Stimulated activated CD8-positive, alpha-beta memory T cell treated with anti-CD3 and anti-CD28 coated beads, Interleukin-15, amount 100 ng/mL, for 24 hours (primary cell): ENCODE results near the gene POLR3H.
"Not testable (repeated sequence)": the region's sequence is repeated elsewhere in the genome, so short reads cannot be mapped to it uniquely, and the experiment has no call there.

ENCODE experiments used
- DNase-seq: peaks from one replicate; pipeline ENCODE4 v3.0.0-alpha.2; 2020; ENCODE audit warnings: low read depth

The POLR3H gene, protein sequence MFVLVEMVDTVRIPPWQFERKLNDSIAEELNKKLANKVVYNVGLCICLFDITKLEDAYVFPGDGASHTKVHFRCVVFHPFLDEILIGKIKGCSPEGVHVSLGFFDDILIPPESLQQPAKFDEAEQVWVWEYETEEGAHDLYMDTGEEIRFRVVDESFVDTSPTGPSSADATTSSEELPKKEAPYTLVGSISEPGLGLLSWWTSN

DNA sequence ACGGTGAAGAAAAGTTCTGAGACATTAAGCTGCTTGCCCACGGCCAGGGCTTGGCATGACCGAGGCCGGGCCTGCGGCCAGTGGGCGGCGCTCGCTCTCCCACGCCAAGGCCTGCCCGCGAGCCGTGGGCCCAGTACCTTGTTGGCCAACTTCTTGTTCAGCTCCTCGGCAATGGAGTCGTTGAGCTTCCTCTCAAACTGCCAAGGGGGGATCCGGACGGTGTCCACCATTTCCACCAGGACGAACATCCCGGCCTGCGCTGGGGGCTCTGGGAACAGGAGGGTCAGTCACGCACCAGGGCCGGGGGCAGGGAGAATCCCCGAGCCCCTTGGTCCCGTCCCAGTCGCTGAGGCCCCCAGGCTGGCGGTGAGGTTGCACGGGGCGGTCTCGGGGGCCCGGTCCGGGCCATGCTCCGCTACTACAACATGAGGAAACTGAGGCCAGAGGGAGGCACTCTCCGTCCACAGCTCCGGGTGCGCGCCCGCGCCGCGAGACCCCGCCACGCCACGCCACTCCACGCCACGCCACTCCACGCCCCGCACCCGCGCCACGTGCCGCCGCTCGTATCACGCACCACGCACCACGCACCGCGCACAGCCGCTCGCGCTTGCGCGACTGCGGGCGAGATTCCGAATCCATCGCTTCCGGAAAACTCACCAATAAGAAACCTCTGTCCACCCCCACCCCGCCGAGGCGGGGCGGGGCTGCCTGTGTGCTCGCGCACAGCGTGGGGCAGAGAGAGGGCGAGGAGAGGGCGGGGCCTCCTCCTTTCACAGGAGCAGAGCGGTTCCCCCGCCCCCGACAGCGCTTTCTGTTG, at the start of gene POLR3H:
Gene POLR3H, minus strand, starts transcription at position 617 of the 817 bp plus-strand sequence. Its CDS starts 369 bp downstream, at position 248.
- DNase-seq, result peak; percentile 85

DNA sequence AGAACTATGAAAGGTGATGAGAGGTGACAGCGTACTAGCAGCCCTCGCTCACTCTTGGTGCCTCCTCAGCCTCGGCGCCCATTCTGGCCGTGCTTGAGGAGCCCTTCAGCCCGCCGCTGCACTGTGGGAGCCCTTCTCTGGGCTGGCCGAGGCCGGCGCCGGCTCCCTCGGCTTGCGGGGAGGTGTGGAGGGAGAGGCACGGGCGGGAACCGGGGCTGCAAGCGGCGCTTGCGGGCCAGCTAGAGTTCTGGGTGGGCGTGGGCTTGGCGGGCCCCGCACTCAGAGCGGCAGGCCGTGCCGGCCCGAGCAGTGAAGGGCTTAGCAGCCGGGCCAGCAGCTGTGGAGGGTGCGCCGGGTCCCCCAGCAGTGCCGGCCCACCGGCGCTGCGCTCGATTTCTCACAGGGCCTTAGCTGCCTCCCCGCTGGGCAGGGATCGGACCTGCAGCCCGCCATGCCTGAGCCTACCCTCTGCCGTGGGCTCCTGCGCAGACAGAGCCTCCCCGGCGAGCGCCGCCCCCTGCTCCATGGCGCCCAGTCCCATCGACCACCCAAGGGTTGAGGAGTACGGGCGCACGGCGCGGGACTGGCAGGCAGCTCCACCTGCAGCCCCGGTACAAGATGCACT, 49.2 kb upstream of the POLR3H start:
- DNase-seq, result not testable (repeated sequence)

DNA sequence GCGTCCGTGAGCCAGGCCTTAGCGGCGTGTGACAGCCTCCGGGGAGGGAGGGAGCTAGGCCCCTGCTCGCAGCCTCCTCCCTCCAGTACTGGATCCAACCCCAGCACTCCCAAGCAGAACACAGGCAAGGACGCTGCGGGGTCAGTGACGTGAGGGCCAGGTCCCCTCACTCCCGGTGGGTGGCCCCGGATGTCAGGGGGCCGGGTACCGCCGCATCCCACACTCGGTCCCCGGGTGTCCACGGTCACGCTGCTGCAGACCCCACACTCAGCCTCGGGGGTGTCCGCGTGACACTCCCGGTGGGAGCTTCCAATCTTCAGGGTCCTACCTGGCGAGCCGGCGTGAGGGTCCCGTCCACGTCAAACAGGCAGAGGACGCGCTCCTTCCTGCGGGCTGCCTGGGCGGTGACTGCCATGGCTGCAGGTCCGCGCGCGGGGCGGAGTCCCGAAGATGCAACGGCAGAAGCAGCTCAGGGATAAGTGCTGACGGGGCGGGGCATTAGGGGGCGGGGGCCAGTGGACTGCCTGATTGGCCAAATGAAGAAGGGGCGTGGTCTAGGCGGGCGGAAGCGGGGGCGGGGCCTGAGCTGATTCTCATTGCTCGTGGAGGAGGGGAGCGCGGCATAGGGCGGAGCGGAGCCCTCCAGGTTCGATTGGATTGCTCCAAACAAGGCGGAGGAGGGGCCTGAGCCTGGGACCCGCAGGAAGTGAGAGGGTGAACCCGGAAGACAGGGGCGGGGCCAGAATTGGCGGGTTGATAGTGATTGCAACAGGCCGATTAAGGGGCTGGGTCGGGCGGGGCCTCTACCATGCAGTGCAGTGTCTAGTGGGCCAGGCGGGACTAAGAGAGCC, 45.3 kb upstream of the POLR3H start, which contains the start of gene PMM1:
Gene PMM1, minus strand, starts transcription at position 450 of the 851 bp plus-strand sequence. Its CDS starts 35 bp downstream, at position 415.
- DNase-seq, result peak; percentile 100

DNA sequence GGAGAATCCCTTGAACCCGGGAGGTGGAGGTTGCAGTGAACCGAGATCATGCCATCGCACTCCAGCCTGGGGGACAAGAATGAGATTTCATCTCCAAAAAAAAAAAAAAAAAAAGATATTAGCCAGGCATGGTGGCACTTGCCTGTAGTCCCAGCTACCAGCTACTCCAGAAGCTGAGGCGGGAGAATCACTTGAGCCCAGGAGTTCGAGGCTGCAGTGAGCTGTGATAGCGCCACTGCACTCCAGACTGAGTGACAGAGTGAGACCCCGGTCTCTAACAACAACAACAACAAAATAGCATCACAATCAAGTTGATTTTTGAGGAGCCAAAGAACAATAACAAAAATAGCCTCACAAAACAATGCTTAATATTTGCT, 43.1 kb upstream of the POLR3H start:
- DNase-seq, result no peak

DNA sequence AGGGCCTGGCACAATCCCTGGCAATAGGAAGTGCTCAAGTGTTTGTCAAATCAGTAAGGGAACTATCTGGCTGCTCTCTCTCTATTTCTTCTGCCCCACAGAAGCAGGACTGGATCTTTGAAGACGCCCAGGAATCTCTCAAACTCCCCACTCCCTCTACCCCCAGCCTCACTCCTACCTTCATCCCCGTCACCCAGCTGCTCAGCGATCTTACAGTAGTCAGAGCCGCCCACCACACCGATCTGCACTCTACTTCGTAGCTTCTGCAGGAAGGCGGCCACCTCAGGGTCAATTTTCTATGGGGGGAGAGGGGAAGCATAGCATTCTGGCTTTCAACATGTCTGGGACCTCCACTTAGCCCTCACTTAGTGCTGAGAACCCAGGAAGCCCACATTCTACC, 41.6 kb upstream of the POLR3H start:
- DNase-seq, result no peak

DNA sequence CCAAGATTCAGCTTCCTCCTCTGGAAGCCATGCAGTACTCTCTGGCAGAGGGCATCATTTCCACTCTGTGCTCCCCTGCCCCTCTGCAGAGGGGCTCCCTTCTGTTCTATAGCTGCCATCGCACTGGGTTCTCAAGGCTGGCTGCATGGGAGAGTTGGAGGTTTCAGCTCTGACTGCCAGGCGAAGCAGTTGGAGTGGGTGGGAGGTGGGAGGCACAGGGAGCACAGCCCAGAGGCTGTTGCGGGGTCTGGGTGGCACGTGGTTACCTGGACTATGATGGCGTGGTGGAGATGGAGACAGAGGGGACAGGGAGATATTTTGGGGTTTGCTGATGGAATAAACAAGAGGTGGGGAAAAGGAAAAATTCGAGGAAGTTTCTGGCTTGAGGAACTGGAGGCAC, 40.6 kb upstream of the POLR3H start:
- no peak for DNase-seq

DNA sequence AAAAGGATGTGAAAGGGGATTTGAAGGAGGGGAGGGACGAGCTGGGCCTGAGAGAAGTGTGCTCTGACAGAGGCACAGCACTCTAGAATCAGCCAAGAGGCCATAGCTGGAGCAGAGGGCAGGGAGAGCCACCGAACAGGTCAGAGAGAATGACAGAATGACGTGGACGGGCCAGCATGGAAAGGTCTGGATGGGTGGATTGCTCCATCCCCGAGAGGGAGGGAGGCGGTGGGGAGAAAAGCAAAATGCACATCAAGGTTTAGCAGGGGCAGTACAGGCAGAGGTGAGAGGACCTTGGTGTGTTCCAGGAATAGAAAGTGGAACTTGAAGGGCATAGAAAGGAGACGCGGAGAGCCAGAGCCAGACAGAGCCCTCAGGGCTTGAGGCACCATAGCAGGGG, 38.4 kb upstream of the POLR3H start:
- no peak for DNase-seq

DNA sequence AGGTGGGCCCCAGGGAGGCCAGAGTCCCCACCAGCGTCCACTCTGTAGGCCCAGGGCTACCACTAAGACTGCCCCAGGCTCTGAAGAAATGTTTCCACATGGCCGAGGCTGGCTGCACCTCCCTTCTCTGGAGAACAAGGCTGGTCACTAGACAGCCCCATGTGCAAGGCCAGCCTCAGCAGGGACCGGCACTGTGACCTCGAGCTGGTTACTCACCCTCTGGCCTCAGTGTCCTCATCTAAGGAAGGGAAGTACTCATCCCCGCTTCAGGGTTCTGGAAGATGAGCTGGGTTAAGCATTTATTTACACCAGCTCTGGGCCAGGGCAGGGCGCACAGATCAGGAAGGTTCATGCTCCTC, 35.7 kb upstream of the POLR3H start:
- no peak for DNase-seq

DNA sequence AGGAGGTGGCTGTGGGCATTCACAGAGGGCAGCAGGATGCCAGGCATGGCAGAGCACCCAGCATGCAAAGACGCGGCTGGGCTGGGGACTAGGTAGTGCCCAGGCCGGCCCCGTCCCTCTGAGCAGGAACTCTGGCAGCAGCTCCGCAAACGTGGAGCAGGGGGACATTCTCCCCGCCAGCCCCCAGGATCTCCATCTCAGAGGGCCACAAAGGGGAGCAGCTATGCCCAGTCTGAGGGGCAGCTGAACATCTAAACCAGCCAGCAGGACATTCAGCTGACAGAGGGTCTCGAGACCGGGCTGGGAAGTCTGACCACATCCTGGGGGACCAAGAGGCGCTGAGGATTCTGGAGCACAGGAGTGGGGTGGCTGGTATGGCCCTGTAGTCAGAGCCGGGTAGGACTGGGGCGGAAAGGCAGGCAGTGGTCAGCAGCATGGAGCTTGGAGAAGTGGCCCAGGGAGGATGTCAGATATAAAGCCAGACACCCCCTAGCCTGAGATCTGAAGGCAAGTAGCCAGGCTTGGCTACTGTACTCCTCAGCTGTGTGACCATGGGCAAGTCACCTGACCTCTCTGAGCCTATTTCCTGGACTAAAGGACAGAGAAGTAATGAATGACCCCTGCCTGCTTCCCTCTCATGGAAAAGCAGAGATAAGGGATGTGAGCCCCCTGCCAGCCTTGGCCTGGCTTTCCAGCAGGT, 35.2 kb upstream of the POLR3H start:
- no peak for DNase-seq

DNA sequence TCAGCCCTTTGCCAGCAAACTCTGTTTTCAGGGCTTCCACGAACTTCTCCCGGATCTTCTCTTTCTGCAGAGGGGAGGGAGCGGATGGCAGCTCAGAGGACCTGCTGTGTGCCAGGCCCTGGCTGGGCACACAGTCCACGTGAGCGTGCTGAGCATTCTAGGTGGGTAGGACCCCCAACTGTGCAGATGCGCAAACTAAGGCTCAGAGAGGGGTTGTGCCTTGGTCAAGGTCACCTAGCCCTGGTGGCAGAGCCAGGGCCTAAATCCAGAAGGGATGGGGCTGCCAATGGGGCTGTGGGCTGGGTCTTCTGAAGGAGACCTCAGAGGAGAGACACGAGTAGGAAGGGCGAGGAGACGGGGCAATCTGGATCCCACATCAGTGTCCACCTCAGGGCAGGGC, 34.5 kb upstream of the POLR3H start:
- no peak for DNase-seq

DNA sequence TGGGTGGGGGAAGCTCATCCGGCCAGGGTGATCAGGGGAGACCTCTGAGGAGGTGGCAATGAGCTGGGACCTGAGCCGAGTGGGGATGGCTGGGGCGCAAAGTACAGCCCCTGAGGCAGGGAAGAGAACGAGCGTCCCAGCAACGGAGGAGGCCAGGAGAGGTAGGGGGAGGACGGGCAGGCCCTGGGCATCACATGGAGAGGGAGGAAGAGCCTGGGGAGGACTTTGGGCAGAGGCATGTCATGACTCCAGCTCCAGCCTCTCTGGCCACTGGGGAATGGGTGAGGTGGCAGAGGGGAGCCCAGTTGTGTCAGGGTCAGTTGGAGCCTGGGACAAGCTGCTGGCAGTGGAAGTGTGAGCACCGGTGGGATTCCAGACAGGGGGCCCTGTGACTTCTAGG, 33.8 kb upstream of the POLR3H start:
- DNase-seq, result no peak

DNA sequence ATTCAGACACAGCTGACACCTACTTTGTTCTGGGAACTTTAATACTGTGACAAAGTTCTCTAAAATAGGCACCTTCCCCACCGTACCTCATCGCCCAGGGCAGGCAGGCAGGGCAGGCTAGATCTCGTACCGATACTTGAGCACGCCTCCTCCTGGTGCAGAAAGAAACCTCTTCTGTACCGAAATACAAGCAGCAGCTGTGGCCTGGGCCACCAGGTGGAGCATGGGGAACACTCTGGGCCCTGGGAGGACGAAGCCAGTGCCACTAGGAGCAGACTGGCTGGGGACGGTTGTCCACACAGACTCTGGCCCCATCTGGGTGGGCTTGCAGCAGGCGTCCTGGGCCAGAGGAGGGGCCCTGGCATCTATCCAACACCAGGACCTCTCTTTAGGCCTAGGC, 32.6 kb upstream of the POLR3H start:
- no peak for DNase-seq

DNA sequence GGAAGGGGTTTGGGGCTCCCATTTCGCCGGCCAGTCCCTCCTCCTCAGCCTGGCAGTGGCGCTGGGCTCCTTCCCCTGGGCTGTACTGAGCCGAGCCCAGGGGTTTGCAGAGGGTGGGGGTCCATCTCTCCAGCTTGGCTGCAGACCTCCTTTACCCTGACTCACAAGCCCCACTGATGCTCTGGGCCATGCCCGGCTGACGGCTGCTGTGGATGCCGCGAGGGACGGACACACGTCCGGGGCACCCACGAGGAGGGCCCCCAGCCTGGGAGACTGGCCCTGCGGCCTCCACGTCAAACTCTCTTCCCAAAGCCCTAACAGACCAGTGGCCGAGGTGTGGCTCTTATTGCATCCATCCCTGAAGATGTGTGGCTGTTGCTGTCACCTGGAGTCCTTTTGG, 31.3 kb upstream of the POLR3H start:
- DNase-seq, result no peak

DNA sequence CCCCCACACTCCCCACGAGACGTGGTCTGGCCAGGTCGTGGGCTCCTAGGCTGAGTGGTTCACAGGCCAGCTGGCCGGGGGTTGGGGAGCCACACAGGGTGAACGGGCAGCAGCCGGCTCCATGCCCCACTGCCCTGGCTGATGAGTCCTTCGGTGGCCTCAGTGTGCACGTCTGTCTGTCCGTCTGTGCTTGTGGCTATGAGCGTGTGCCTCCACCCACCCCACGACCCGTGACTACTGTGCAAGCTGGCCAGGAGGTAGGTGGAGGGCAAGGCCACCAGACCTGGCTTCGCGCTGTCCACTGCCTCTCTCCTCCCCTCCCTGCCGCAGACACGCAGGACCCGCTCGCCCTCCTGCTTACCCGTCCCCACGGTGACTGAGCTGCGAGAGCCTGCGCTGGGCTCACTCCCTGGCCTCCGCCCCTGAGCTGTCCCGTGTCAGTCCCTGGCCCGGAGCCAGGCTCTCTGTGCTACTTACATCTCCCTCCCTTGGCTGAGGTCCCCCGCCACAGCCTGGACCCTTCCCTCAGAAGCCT, 30.6 kb upstream of the POLR3H start:
- no peak for DNase-seq

DNA sequence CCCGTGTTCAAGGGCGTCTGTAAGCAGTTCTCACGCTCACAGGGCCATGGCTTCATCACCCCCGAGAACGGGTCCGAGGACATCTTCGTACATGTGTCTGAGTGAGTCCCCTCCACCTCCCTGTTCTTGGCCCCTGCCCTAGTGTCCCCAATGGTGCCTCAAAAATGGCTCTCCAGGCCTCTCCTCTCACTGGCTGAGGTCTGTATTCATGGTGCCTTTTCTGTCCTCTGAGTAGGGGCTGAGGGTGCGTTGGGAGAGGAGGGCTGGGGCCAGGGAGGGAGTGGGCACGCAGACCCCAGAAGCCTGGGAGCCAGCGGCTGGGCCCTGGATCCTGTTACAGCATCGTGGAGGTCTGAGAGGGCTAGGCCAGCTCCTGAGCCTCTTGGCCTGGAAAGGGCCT, 29.4 kb upstream of the POLR3H start:
- no peak for DNase-seq

DNA sequence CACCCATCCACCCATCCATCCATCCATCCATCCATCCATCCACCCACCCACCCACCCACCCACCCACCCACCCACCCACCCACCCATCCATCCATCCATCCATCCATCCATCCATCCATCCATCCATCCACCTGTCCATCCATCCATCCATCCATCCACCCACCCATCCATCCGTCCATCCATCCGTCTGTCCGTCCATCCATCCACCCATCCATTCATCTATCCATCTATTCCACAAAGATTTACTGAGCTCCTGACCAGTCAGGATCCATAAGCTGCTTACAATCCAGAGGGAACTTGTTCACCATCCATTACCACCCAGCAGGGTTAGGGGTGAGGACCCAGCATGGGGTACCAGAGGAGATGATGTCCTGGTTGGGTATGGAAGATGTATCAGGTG, 28.0 kb upstream of the POLR3H start:
- DNase-seq, result not testable (repeated sequence)

DNA sequence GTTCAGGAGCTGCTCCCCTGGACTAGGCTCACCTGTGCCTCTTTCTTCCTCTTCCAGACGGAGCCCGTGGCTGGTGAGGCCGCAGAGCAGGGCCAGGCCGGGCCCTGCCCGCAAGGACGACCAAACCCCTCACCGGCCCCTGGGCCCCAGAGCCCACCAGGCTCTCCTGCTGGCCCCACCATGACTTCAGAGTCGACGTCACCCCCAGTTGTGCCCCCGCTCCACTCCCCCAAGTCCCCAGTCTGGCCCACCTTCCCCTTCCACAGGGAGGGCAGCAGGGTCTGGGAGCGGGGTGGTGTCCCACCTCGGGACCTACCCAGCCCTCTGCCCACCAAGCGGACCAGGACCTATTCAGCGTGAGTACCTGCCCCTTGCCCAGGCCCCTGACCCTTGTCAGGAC, 27.5 kb upstream of the POLR3H start:
- no peak for DNase-seq

DNA sequence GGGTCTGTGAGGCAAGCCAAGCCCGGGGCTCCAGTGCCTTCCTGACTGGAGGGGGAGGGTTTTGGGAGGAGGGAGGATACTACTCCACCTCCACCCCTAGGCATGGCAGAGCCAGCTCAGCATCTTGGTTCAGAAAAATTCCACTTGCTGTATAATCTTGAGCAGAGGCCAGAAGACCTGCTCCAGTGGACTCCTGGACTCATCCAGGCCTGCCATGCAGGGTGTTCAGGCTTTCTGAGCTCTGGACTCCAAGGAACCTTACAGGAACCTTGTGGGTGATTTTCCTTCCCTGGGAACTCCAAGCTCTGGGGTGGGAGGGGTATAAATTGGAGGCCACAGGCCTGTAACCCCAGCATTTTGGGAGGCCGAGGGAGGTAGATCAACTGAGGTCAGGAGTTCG, 26.0 kb upstream of the POLR3H start:
- no peak for DNase-seq

DNA sequence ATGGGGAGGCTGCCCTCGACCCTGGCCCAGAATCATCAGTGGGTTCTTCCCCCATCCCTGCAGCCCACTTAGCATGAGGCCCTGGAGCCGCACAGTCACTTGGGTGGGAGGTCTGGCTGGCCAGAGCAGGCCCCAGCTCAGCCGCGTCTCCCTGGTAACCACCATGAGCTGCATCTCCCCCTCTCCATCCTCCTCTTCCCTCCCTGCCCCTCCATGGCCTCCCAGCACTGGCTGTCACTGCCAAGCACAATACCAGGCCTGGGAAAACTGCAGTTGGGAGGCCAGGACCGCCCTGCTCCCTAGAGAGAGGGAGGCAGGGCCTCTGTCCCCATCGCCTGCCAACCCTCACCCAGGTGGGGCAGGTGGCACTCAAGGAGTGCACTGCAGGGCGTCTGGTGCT, 24.5 kb upstream of the POLR3H start:
- DNase-seq, result no peak

DNA sequence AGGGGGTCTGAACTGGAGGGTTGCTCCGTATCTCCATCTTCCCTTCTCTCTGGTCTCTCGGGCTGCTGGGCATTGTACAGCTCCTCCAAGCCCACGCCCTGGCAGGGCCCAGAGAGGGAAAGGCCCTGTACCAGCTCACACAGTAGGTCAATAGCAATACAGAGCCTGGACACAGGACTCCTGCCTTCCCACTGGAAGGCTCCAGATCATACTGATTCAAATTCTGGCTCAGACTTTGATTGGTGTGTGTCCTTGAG, 23.2 kb upstream of the POLR3H start:
- DNase-seq, result no peak

DNA sequence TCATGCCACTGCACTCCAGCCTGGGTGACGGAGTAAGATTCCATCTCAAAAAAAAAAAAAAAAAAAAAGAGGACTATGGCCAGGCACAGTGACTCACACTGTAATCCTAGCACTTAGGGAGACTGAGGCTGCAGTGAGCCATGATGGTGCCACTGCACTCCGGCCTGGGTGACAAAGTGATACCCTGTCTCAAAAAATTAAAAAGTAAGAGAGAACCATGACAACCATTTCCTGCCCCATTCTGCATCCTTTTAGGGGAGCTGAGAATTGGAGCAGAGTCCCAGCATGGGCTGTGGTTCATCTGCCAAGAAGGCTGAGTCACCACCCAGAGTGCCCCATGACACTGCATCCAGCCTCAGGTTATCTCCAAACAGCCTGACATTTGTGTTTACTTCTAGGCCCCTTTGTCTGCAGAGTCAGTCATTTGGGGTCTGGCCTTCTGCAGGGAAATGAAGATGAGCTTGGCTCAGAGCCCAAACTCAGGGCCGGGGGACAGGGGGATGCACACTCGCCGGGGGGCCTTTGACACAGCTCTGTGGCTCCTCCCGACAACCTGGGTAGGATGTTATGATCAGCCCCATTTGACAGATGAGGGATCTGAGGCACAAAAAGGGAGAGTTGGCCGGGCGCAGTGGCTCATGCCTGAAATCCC, 21.3 kb upstream of the POLR3H start:
- DNase-seq, result no peak
